Right atrium auricular region (tissue), 2 donors: ENCODE measurements around the gene C17orf75. TPM values are rescaled to one million over a fixed set of nuclear protein-coding genes. Genes with fewer than 3 reads are reported as not detected.

Source experiments
- DNase-seq: peaks from one replicate; pipeline ENCODE4 v3.0.0-alpha.2; 2019; ENCODE audit warnings: low spot score
- H3K27ac ChIP-seq, 2 donors: fragments of 200-600 bp; sonication (generic); 1 replicate in 1 of 2; 2 replicates in 1 of 2; pipeline ENCODE4 v1.5.1; 2016 to 2019
- H3K27me3 ChIP-seq, 2 donors: fragments of 200-600 bp; sonication (generic); one replicate each; pipeline versions ENCODE4 v1.5.1 to v1.6.0; 2017 to 2019
- H3K36me3 ChIP-seq: fragments of 200-600 bp; sonication (generic); one replicate; pipeline ENCODE4 v1.5.1; 2016
- H3K4me1 ChIP-seq, 2 donors: fragments of 200-600 bp; sonication (generic); one replicate each; pipeline versions ENCODE4 v1.5.1 to v1.6.0; 2017 to 2019
- H3K4me3 ChIP-seq, 2 donors: fragments of 200-600 bp; sonication (generic); 1 replicate in 1 of 2; 2 replicates in 1 of 2; pipeline ENCODE4 v1.5.1; 2017 to 2019; ENCODE audit warnings: mild to moderate bottlenecking in 1 of 2, moderate library complexity in 1 of 2
- H3K9me3 ChIP-seq, 2 donors: fragments of 200-600 bp; sonication (generic); one replicate each; pipeline ENCODE4 v1.5.1; 2019
- total RNA-seq, 2 donors: library from RNA; depleted of rRNA; stranded (reverse); fragments of >200 nt; gene quantifications; one replicate each; pipeline ENCODE4 v1.1.0, GENCODE V29; 2016
- TF ChIP-seq, protein P1 (sequence below), 2 donors: fragments of 200-600 bp; sonication (generic); IDR thresholded peaks; one replicate each; pipeline ENCODE4 v1.5.1; 2019; ENCODE audit warnings: antibody characterized with exemption in 2 of 2

The C17orf75 gene
- total RNA-seq, 2 donors from 2014 or later = 7.9 to 14.5 TPM

DNA sequence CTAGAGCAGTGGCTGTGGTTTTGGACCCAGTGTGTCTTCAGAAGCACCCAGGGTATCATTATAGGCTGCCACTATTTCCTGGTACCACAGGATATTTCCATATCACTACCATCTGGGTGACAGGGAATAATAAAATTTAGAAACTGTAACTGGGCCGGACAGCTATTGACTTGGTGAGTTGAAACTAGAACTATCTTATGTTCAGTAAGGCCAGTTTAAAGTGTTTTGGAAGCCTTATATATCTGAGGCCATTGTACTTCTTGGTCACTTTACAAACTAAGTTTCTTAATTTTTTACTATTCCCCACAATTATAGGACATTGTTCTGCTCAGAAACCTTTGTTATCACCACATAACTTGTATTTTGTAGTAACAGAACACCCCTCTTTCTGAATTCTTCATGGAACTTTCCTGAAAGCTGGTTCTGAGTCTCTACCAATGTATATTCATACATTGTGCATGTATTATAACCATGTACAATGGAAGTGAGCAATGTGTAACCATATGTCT is 42.0 kb upstream of the C17orf75 start:
- Histone ChIP-seq H3K4me3 (no peak overlapping the region), H3K27ac (no peak overlapping the region), H3K36me3 (peaks cover 41% of the 10 kb centered on the region), H3K9me3 (no peaks in the 10 kb centered on the region), H3K4me1 (no peaks in the 10 kb centered on the region), H3K27me3 (no peaks in the 10 kb centered on the region)
- TF ChIP-seq, protein P1, sequence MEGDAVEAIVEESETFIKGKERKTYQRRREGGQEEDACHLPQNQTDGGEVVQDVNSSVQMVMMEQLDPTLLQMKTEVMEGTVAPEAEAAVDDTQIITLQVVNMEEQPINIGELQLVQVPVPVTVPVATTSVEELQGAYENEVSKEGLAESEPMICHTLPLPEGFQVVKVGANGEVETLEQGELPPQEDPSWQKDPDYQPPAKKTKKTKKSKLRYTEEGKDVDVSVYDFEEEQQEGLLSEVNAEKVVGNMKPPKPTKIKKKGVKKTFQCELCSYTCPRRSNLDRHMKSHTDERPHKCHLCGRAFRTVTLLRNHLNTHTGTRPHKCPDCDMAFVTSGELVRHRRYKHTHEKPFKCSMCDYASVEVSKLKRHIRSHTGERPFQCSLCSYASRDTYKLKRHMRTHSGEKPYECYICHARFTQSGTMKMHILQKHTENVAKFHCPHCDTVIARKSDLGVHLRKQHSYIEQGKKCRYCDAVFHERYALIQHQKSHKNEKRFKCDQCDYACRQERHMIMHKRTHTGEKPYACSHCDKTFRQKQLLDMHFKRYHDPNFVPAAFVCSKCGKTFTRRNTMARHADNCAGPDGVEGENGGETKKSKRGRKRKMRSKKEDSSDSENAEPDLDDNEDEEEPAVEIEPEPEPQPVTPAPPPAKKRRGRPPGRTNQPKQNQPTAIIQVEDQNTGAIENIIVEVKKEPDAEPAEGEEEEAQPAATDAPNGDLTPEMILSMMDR (IDR thresholded peaks at IDR 0.05) = no peak
- DNase-seq = no peak

DNA sequence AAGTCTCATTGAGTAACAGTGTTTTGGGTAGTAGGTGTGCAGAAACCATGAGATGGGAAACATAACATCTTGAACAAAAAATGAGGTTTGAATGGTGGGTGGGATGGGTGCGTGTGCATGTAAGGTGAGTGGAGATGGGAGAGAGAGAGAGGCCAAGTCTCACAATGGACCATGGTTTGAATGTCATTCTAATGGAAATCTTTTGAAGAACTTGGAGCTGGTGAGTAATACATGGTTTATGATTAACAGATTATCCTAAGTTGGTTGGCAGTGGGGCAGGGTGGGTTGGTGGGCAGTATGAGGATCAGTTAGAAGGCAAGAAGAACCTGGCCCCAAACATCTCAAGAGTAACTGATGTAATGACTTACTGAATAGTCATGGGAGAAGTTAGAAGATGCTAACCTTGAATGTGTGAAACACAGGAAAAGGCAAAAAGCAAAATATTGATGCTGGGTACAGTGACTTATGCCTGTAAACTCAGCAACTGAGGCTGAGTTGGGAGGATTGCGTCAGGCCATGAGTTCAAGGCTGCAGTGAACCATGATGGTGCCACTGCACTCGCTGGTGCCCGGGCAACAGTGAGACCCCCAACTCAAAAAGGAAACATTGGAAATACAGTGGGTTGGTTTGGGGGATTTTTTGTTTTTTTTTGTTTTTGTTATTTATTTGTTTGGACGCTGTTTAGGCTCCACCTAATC is 40.7 kb upstream of the C17orf75 start:
- Histone ChIP-seq H3K4me1 (no peaks in the 10 kb centered on the region), H3K4me3 (no peak overlapping the region), H3K27me3 (no peaks in the 10 kb centered on the region), H3K36me3 (peaks cover 46% of the 10 kb centered on the region), H3K27ac (no peak overlapping the region), H3K9me3 (no peaks in the 10 kb centered on the region)
- TF ChIP-seq, protein P1 (IDR thresholded peaks at IDR 0.05) = no peak
- DNase-seq = no peak

DNA sequence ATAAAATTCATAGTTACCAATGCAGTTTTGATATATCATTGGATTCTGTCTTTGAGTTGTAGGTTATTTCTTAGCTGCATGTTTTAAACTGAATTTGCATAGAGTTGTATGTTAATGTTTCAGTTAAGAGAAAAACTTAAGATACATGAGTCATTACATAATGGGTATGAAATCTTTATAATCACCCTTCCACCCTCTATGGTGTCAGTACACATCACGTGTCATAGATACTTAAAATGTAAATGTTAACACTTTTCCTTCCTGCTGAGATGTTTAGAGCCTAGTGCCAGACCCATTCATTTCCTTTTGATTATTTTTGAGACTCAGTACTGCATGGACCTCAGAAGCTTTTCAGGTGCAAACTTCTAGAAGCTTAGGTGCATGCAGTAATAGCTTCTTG is 28.5 kb upstream of the C17orf75 start:
- Histone ChIP-seq H3K36me3 (peaks cover 82% of the 10 kb centered on the region), H3K4me3 (no peak overlapping the region), H3K27me3 (no peaks in the 10 kb centered on the region), H3K9me3 (no peaks in the 10 kb centered on the region), H3K4me1 (no peaks in the 10 kb centered on the region), H3K27ac (no peak overlapping the region)
- no peak for DNase-seq
- TF ChIP-seq, protein P1 (IDR thresholded peaks at IDR 0.05) = no peak

DNA sequence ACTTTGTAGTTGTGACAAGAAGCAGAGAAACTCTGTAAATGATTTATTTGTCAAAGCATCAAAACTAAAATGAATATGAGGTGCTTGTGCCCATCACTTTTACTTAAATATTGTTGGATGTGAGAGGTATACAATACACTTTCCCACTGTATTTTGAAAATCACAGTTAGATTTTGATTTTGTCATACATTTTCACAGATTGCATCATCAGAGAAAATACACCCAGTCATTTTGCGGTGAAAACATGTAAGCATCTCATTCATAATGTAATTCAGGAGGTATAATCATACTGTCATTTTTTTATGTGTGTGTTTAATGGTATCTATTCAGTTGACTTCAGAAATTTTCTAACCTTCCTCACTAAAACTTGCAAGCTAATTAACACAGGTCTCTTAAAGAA is 19.3 kb upstream of the C17orf75 start:
- Histone ChIP-seq H3K4me1 (peaks cover 0 to 15% of the 10 kb centered on the region in 2 donors), H3K4me3 (no peak overlapping the region), H3K27ac (no peak overlapping the region), H3K9me3 (no peaks in the 10 kb centered on the region), H3K36me3 (peaks cover 90% of the 10 kb centered on the region), H3K27me3 (no peaks in the 10 kb centered on the region)
- TF ChIP-seq, protein P1 (IDR thresholded peaks at IDR 0.05) = no peak
- no peak for DNase-seq

DNA sequence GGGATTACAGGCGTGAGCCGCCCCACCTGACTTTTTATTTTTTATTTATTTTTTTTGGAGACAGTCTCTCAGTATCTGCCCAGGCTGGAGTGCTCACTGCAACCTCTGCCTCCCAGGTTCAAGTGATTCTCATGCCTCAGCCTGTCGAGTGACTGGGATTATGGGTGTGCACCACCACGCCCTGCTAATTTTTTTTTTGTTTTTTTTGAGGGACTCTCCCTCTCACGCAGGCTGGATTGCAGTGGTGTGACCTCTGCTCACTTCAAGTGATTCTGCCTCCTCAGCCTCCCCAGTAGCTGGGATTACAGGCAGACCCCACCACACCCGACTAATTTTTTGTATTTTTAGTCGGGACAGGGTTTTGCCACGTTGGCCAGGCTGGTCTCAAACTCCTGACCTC is 15.6 kb upstream of the C17orf75 start:
- Histone ChIP-seq H3K27ac (no peak overlapping the region), H3K4me1 (peaks cover 0 to 51% of the 10 kb centered on the region in 2 donors), H3K36me3 (peaks cover 79% of the 10 kb centered on the region), H3K4me3 (no peak overlapping the region), H3K27me3 (no peaks in the 10 kb centered on the region), H3K9me3 (no peaks in the 10 kb centered on the region)
- no peak for DNase-seq
- TF ChIP-seq, protein P1 (IDR thresholded peaks at IDR 0.05) = no peak

DNA sequence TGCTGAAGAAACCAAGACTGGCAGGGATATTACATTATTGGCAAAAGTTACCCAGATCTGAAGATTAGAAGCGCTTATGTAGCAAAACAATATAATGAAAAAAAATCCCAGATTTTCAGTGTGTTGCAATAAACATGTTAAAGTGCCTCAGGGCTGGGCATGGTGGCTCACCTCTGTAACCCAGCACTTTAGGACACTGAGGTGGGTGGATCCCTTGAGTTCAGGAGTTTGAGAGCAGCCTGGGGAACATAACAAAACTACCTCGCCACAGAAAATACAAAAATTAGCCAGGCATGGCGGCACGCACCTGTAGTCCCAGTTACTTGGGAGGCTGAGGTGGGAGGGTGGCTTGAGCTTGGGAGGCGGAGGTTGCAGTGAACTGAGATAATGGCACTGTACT is 14.8 kb upstream of the C17orf75 start:
- Histone ChIP-seq H3K27me3 (no peaks in the 10 kb centered on the region), H3K9me3 (no peaks in the 10 kb centered on the region), H3K27ac (no peak overlapping the region), H3K4me3 (no peak overlapping the region), H3K4me1 (peaks cover 0 to 60% of the 10 kb centered on the region in 2 donors), H3K36me3 (peaks cover 77% of the 10 kb centered on the region)
- DNase-seq = no peak
- TF ChIP-seq, protein P1 (IDR thresholded peaks at IDR 0.05) = no peak
